Measurements from ENCODE around the gene GIMD1. TPM values are rescaled to one million over a fixed set of nuclear protein-coding genes. Genes with fewer than 3 reads are reported as not detected.
"Not testable (repeated sequence)": the region's sequence is repeated elsewhere in the genome, so short reads cannot be mapped to it uniquely, and the experiment has no call there.

Gene GIMD1
- total RNA-seq, 1 donor from 2014 or later: not detected

DNA sequence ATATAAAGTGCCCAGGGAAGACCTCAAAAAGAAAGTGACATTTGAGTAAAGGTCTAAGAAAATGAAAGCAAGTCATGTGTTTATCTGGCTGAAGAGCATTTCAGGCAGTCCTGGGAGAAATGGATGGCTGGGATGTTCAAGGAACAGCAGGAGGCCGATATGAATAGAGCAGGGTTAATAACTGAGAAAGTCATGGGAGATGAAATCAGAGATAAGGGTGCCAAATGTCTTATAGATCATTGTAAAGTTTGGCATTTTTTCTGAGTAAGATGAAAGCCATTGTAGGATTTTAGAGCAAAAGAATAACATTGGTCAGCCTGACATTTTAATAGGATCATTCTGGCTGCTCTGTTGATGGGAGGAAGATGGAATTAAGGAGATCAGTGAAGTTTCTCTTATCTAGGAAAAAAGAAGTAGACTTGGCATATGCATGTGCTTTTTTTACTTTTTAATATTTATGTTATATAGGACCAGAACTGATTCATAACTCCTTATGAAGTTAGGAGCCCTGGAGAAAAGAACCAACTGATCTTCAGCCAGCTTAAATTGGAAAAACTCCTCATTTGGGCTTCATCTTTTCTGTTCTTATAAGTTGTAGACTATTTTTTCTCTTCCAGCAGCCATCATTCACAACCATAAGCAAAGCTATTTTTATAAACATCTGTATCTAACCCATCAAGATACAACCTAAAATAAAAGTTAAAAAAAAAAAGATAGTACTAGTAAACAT lies 33.7 kb downstream of the GIMD1 start:
- peaks cover 13% of the 10 kb centered on the region for H3K4me1 Mint-ChIP-seq (ENCODE audit: low read depth, unreplicated experiment)
- peaks cover 11% of the 10 kb centered on the region for H3K36me3 Mint-ChIP-seq (ENCODE audit: unreplicated experiment)
- peaks cover 6% of the 10 kb centered on the region for H3K9me3 Mint-ChIP-seq (ENCODE audit: unreplicated experiment)
- H3K27me3 Mint-ChIP-seq (ENCODE audit: unreplicated experiment): peaks cover 3% of the 10 kb centered on the region
- no peak overlapping the region for H3K27ac Mint-ChIP-seq (ENCODE audit: unreplicated experiment)
- no peak overlapping the region for H3K4me3 Mint-ChIP-seq (ENCODE audit: unreplicated experiment)
- DNase-seq: no peak
- TF ChIP-seq, protein P1, sequence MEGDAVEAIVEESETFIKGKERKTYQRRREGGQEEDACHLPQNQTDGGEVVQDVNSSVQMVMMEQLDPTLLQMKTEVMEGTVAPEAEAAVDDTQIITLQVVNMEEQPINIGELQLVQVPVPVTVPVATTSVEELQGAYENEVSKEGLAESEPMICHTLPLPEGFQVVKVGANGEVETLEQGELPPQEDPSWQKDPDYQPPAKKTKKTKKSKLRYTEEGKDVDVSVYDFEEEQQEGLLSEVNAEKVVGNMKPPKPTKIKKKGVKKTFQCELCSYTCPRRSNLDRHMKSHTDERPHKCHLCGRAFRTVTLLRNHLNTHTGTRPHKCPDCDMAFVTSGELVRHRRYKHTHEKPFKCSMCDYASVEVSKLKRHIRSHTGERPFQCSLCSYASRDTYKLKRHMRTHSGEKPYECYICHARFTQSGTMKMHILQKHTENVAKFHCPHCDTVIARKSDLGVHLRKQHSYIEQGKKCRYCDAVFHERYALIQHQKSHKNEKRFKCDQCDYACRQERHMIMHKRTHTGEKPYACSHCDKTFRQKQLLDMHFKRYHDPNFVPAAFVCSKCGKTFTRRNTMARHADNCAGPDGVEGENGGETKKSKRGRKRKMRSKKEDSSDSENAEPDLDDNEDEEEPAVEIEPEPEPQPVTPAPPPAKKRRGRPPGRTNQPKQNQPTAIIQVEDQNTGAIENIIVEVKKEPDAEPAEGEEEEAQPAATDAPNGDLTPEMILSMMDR (IDR thresholded peaks at IDR 0.05; ENCODE audit: partially characterized antibody, unreplicated experiment): no peak

DNA sequence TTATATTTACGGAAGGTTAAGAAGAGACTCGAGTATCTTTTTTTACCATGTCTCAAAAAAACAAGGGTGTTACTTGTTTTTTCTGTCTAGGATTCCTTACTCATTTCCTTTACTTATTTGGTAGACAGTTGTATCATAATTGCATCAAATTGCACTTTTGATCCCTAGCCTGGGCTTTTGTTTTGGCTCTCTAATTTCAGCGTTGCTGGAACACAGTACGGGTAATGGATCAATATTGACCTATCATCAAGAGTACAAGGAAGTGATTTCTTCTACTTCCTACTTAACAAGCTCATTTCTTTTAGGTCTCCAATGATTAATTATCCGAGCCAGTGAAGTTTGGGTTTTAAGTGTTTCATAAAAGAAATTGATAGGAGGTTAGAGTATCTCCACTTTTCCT lies 35.4 kb downstream of the GIMD1 start:
- no peaks in the 10 kb centered on the region for H3K9me3 Mint-ChIP-seq (ENCODE audit: unreplicated experiment)
- H3K27me3 Mint-ChIP-seq (ENCODE audit: unreplicated experiment): no peaks in the 10 kb centered on the region
- peaks cover 6% of the 10 kb centered on the region for H3K4me1 Mint-ChIP-seq (ENCODE audit: low read depth, unreplicated experiment)
- peaks cover 11% of the 10 kb centered on the region for H3K36me3 Mint-ChIP-seq (ENCODE audit: unreplicated experiment)
- TF ChIP-seq, protein P1 (IDR thresholded peaks at IDR 0.05; ENCODE audit: partially characterized antibody, unreplicated experiment): no peak
- H3K4me3 Mint-ChIP-seq (ENCODE audit: unreplicated experiment): no peak overlapping the region
- H3K27ac Mint-ChIP-seq (ENCODE audit: unreplicated experiment): peak overlapping the region; percentile 7
- no peak for DNase-seq

DNA sequence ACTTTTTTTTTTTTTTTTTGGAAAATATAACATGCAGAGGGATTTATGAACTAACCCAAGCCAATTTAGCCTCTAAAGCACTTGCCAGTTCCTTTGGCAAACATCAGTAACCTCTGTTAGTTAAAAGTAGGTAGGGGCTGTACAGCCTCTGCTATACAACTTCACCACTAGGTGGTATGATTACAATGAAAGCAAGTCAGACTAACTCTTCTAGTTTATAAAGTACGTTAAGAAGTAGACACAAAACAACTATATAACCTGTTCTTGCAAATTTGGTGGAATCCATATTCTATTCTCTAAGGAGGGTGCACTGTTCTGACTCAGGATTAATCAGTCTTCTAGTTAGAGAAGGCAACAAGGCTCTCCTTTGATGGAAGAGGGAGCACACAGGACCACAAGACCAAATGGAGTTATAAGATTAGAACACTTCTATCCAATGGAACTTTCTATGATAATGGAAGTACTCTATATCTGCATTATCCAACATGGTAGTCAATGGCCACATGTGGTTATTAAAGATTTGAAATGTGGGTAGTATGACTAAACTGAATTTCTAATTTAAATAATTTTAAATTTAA lies 39.4 kb downstream of the GIMD1 start:
- TF ChIP-seq, protein P1 (IDR thresholded peaks at IDR 0.05; ENCODE audit: partially characterized antibody, unreplicated experiment): peak; percentile 83
- peaks cover 6% of the 10 kb centered on the region for H3K4me1 Mint-ChIP-seq (ENCODE audit: low read depth, unreplicated experiment)
- H3K36me3 Mint-ChIP-seq (ENCODE audit: unreplicated experiment): no peaks in the 10 kb centered on the region

DNA sequence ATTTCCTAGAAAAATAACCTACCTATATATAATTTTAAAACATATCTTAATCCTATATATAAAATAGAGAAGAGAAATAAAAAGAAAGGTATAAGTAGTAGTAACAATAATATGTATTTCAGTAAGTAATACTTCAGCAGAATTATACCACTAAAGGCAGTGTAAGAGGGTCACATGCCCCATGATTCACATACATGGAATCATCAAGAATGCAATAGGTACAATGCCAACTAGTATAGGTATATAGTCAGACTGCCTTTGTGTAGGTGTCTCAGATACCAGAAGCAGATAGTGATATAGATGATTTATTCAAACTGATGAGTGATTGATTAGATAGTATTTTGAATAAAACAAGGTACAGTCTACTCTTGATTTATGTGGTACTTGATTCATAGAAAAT lies 42.8 kb downstream of the GIMD1 start:
- TF ChIP-seq, protein P1 (IDR thresholded peaks at IDR 0.05; ENCODE audit: partially characterized antibody, unreplicated experiment): no peak
- Mint-ChIP-seq H3K27ac (ENCODE audit: unreplicated experiment) (no peak overlapping the region), H3K9me3 (ENCODE audit: unreplicated experiment) (peaks cover 1% of the 10 kb centered on the region), H3K27me3 (ENCODE audit: unreplicated experiment) (no peaks in the 10 kb centered on the region), H3K4me3 (ENCODE audit: unreplicated experiment) (no peak overlapping the region), H3K4me1 (ENCODE audit: low read depth, unreplicated experiment) (peaks cover 6% of the 10 kb centered on the region), H3K36me3 (ENCODE audit: unreplicated experiment) (no peaks in the 10 kb centered on the region)
- DNase-seq: no peak

More for the DNA sequence above, 39.4 kb downstream of the GIMD1 start:
- Mint-ChIP-seq H3K27ac (ENCODE audit: unreplicated experiment) (no peak overlapping the region), H3K4me3 (ENCODE audit: unreplicated experiment) (no peak overlapping the region), H3K27me3 (ENCODE audit: unreplicated experiment) (no peaks in the 10 kb centered on the region), H3K9me3 (ENCODE audit: unreplicated experiment) (no peaks in the 10 kb centered on the region)
- DNase-seq: no peak

DNA sequence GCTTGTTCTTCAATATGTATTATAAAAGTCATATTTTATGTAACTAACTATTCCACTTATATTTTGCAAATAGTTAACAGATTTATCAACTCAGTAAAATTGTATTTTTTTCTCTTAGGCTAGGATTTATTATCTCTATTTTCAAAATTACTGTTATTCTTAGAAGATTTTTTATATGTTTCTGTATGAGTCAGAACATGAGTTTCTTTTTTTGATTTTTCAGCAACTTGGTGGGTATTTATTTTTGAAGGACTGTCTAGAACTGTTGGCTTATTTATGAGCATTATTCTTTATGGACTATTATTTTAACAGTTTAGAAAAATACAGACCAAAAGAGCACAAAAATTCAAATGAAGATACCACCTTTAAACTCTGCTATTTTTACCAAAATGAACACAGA lies 45.5 kb downstream of the GIMD1 start:
- Mint-ChIP-seq H3K27ac (ENCODE audit: unreplicated experiment) (no peak overlapping the region), H3K4me1 (ENCODE audit: low read depth, unreplicated experiment) (peaks cover 6% of the 10 kb centered on the region), H3K9me3 (ENCODE audit: unreplicated experiment) (peaks cover 8% of the 10 kb centered on the region), H3K4me3 (ENCODE audit: unreplicated experiment) (no peak overlapping the region), H3K36me3 (ENCODE audit: unreplicated experiment) (peaks cover 7% of the 10 kb centered on the region), H3K27me3 (ENCODE audit: unreplicated experiment) (no peaks in the 10 kb centered on the region)
- TF ChIP-seq, protein P1 (IDR thresholded peaks at IDR 0.05; ENCODE audit: partially characterized antibody, unreplicated experiment): no peak
- no peak for DNase-seq

DNA sequence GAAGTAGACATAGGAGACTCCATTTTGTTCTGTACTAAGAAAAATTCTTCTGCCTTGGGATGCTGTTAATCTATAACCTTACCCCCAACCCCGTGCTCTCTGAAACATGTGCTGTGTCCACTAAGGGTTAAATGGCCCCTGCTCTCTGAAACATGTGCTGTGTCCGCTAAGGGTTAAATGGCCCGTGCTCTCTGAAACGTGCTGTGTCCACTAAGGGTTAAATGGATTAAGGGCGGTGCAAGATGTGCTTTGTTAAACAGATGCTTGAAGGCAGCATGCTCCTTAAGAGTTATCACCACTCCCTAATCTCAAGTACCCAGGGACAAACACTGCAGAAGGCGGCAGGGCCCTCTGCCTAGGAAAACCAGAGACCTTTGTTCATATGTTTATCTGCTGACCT lies 46.8 kb downstream of the GIMD1 start:
- DNase-seq; H3K4me3 Mint-ChIP-seq (ENCODE audit: unreplicated experiment); H3K4me1 Mint-ChIP-seq (ENCODE audit: low read depth, unreplicated experiment); H3K36me3 Mint-ChIP-seq (ENCODE audit: unreplicated experiment); H3K27me3 Mint-ChIP-seq (ENCODE audit: unreplicated experiment); H3K9me3 Mint-ChIP-seq (ENCODE audit: unreplicated experiment): not testable (repeated sequence)
- H3K27ac Mint-ChIP-seq (ENCODE audit: unreplicated experiment): peak overlapping the region; percentile 90

DNA sequence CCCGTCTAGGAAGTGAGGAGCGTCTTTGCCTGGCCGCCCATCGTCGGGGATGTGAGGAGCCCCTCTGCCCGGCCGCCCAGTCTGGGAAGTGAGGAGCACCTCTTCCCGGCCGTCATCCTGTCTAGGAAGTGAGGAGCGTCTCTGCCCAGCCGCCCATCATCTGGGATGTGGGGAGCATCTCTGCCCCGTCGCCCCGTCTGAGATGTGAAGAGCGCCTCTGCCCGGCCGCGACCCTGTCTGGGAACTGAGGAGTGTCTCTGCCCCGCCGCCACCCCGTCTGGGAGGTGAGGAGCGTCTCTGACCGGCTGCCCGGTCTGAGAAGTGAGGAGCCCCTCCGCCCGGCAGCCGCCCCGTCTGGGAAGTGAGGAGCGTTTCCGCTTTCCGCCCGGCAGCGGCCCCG lies 47.4 kb downstream of the GIMD1 start:
- not testable (repeated sequence) for H3K36me3 Mint-ChIP-seq (ENCODE audit: unreplicated experiment); H3K9me3 Mint-ChIP-seq (ENCODE audit: unreplicated experiment); H3K4me1 Mint-ChIP-seq (ENCODE audit: low read depth, unreplicated experiment); H3K27me3 Mint-ChIP-seq (ENCODE audit: unreplicated experiment); DNase-seq; H3K4me3 Mint-ChIP-seq (ENCODE audit: unreplicated experiment)
- H3K27ac Mint-ChIP-seq (ENCODE audit: unreplicated experiment): peak overlapping the region; percentile 76

All from glutamatergic neuron (in vitro differentiated cells).